Mucosa of stomach (tissue), 1 donor: ENCODE data around the gene BAHCC1.

ENCODE experiments used
- H3K27me3 ChIP-seq: one replicate; pipeline ENCODE4 v1.7.0; 2013; ENCODE audit warnings: mild to moderate bottlenecking, low read length; ENCODE audit not compliant: control insufficient read depth, insufficient read depth
- H3K36me3 ChIP-seq: one replicate; pipeline ENCODE4 v1.7.0; 2013; ENCODE audit warnings: low read length; ENCODE audit not compliant: control insufficient read depth, insufficient read depth
- H3K4me1 ChIP-seq: one replicate; pipeline ENCODE4 v1.7.0; 2013; ENCODE audit warnings: mild to moderate bottlenecking, low read length; ENCODE audit not compliant: control insufficient read depth, insufficient read depth
- H3K4me3 ChIP-seq: one replicate; pipeline ENCODE4 v1.7.0; 2013; ENCODE audit warnings: low read length
- H3K9ac ChIP-seq: one replicate; pipeline ENCODE4 v1.7.0; 2013; ENCODE audit warnings: mild to moderate bottlenecking, low read length, moderate library complexity
- H3K9me3 ChIP-seq: one replicate; pipeline ENCODE4 v1.7.0; 2013; ENCODE audit warnings: mild to moderate bottlenecking, low read length, moderate library complexity; ENCODE audit not compliant: control insufficient read depth
- donor health status: Pancreatic carcinoma.

Gene BAHCC1

DNA sequence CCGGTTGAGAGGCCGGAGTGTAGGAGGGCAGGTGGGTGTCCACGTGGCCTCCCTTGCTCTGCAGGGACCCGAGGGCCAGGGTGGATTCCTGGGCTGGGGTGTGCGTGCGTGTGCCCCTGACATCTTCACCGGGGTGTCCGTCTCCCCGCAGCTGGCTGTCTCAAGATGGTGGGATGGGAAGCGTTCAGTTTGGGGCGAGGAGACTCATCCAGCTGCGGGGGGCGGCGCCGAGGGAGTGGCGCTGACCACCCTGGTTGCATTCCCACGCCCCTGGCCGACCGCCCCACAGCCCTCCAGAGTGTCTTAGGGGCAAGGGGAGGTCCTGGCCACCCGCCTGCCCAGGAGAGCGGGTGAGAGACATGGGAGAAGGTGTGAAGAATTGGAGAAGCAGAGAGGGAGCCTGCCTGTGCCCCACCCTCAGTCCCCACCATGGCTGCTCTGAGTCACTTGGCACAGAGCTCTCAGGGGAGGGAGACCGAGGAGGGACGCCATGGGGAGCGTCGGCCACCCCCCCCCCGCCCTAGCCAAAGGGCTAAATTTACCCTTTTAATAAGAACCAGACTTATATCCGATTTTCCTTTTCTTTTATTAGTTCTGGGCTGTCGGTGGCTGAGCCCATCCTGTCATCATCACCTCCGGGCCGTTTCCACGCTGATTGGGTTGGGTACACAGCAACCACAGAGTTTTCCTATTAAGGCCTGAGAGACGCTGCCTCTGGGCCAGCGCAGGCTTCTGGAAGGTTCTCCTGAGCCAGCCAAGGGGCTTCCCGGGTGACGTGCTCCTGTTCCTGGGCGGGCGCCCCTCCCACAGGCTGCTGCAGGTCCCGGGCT is 22.0 kb downstream of the BAHCC1 start:
- Histone ChIP-seq H3K27me3 (no peaks in the 10 kb centered on the region), H3K9ac (no peak overlapping the region), H3K4me1 (peaks cover 57% of the 10 kb centered on the region), H3K36me3 (no peaks in the 10 kb centered on the region), H3K9me3 (no peaks in the 10 kb centered on the region), H3K4me3 (no peak overlapping the region)

DNA sequence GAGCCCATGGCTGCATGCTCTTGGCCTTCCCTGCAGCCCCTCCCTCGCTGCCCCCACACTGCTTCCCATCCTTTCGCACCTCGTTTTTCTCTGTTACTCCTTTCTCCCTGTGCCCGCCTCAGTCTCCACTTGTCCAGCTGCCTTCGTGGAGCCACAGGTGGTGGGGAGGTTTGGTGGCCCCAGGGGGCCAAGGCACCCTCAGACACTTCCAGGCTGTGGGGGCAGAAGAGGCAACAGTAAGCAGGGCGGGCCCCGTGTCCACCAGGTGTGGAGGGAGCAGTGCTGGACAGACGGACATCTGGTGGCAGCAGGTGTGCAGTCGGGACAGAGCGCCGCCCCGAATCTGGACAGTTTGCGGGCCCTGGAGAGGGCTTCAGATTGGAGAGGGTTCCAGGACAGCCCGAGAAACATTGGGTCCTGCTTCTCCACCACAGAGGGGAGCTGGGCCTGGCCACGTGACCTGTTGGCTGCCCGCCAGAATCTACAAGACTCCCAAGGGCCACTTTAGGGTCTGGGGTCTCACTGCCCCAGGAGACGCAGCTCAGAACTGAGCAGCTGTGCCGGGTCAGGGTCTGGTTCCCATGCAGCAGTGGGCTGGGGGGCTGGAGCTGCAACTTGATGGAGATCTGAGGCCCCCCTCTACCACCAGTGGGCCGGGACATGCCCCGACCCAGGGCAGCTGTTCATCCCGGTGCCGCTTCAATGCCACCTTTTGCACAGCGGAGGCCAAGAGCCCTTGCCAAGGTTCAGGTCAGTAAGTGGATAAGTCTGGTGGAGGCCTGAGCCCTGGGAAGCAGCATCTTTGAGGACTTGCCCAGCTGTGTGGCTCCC is 22.8 kb downstream of the BAHCC1 start:
- Histone ChIP-seq H3K4me1 (peaks cover 58% of the 10 kb centered on the region), H3K36me3 (no peaks in the 10 kb centered on the region), H3K4me3 (no peak overlapping the region), H3K27me3 (no peaks in the 10 kb centered on the region), H3K9me3 (no peaks in the 10 kb centered on the region), H3K9ac (no peak overlapping the region)

DNA sequence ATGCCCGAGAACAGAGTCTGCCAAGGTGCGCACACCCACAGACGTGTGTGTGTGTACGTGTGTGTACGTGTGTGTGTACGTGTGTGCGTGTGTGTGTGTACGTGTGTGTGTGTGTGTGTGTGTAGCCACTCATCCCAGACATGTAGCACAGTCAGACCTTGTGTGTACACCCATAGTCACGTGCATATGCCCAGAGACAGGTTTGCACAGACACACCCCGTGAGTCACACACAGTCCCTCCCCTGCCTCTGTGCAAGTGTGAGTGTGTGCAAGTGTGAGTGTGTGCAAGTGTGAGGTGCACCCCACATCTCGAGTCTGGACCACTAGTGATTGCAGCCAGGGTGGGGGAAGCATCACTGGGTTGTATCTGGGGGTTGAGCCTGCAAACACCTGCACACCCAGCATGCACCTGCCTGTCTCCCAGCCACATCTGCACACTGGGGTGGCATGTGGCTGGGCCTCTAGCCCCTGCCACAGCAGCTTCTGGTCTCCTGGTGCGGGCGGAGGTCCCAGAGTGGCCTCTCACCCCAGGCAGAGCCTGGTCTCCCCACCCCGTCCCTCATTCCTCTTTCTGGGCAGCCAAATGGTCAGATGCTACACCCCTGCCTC is 23.6 kb downstream of the BAHCC1 start:
- Histone ChIP-seq H3K9me3 (no peaks in the 10 kb centered on the region), H3K4me1 (peaks cover 64% of the 10 kb centered on the region), H3K4me3 (no peak overlapping the region), H3K36me3 (no peaks in the 10 kb centered on the region), H3K27me3 (no peaks in the 10 kb centered on the region), H3K9ac (peak overlapping the region; percentile 65)

DNA sequence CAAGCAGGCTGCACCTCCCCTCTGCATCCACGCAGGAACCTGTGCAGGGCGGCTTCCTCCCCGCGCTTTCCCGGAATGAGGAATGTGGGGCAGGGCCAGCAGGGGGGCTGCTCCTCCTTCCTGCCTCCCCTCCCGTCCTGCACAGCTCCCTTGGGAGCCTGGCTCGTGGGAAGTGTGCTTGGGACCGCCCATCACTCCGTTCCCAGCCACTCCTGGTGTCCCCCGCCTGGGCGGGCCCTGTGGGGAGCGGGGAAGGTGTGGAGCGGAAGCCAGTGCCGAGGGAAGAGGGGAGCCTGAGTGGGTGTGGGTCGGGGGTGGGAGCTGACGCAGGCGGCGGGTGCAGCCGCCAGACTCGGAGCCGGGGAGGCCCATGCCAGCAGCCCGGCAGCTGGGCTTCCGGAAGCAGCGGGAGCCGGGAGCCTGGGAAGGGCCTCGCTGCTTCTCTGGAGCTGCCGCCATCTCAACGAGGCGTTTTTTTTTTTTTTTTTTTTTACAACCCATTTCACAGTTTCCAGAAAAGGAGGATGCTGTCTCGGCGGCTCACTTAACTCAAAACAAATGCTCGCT is 24.1 kb downstream of the BAHCC1 start:
- no peaks in the 10 kb centered on the region for H3K36me3 ChIP-seq
- H3K4me1 ChIP-seq, result peaks cover 64% of the 10 kb centered on the region
- peak overlapping the region; percentile 65 for H3K9ac ChIP-seq
- H3K27me3 ChIP-seq, result no peaks in the 10 kb centered on the region
- H3K4me3 ChIP-seq, result no peak overlapping the region
- H3K9me3 ChIP-seq, result no peaks in the 10 kb centered on the region

DNA sequence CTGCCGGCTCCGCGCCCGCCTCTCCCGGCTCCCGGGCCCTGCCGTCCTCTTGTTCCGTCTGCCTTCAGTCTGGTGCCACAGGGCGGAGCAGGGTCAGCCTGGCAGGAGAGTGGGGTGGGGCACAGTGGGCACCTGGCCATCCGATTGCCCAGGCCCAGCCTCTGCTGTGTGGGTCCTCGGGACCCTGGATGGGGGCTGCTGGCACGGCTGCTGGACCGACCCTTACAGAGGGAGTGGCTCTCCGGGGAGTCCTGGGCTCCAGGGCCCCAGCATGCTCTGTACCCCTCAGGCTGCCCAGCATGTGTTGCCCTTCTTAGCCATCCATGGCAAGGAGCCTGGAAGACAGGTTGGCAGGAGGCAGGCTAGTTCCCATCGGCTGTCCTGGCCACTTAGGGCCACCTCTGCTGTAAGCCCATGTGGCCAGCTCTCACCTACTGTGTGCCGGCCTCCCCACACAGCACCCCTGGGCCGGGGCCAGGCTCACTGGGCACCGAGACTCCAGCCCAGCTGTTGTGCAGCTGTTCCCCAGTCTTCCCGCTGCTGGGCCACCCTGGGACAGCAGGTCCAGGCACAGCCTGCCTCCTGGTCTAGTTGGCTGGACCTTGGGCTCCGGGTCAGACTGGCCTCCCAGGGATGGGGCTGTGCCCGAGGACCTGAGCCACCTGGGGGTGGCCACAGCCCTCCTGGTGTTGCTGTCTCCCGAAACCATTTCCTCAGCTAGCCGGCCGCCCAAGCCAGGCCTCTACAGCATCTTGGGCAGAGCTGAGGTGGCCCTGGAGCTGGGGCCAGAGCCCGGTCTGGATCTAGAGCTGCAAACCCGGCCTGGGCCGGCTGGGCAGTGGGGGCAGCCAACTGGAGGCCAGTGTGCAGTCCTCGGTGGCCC is 24.9 kb downstream of the BAHCC1 start:
- H3K4me3 ChIP-seq, result no peak overlapping the region
- H3K36me3 ChIP-seq, result no peaks in the 10 kb centered on the region
- H3K9ac ChIP-seq, result peak overlapping the region; percentile 65
- no peaks in the 10 kb centered on the region for H3K27me3 ChIP-seq
- H3K4me1 ChIP-seq, result peaks cover 64% of the 10 kb centered on the region
- H3K9me3 ChIP-seq, result no peaks in the 10 kb centered on the region

DNA sequence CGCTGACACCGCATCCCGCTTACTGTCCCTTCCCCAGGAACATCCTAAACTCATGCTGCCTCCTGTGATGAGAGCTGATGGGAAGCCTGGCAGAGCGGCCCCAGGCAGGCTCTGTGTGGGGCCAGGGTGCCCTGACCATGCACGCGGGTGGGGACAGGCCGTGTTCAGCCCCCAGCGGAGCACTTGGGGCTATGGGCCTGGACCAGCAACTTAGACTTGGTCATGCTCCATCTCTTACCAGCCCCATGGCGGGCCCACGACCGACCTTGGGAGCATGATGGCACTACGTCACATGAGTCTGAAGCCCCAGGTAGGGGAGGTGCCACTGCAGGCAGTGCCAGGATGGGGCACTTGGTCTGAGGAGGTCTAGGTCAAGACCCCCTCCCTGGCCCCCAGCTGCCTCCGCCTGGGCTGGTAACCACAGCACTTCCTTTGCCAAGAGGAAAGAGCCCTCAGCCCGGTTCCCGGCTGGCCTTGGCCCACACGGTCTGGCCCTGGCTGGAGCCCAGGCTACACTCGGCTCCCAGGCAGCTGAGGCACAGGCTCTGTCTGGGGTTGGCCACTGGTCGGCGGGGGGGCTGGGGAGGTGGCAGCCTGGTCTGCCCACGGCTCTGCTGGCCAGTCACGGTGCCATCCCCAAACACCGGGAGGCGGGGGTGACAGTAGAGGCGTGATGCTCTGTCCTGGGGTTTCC is 25.7 kb downstream of the BAHCC1 start:
- no peaks in the 10 kb centered on the region for H3K36me3 ChIP-seq

DNA sequence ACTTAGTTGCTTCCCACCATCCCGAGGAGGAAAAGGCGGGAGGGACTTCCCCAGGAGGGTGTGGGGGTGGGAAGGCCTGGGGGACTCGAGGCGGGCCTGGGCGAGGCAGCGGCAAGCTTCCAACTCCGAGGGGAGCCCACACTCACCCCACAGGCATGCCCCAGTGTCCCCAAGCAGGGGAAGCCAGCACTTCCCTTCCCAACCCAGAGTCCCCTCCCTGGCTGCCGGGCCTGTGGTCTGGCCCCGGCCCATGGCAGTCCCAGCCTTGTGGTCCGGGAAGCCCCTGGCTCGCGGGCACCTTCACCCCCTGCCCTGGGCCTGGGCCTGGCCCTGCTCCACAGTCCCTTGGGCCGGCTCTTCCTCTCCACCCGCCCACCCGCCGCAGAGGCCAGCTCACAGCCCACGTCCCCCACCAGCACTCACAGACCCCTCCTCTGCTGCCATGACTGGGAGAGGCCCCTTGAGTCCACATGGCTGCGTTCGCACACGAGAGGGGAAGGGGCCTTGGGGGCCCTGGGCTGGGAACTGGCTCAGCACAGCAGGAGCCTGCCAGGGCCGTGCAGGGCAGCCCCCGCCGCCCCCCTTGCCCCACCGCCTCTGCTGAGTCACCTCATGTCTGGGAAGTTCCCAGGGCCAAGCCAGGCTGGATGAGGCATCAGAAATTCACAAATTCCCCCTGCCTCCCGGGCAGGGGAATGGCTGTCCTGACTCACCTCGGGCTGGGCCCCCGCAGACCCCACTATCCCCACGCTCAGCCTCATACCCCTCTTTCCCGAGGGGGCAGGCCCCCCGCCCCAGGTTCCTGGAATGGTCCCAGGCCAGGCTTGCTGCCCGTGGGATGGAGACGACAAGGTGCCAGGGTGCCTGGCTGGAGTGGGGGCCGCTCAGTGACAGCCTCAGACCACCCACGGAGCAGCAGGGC is 27.8 kb downstream of the BAHCC1 start:
- H3K4me1 ChIP-seq, result peaks cover 63% of the 10 kb centered on the region
- H3K27me3 ChIP-seq, result peaks cover 9% of the 10 kb centered on the region
- H3K36me3 ChIP-seq, result no peaks in the 10 kb centered on the region
- no peaks in the 10 kb centered on the region for H3K9me3 ChIP-seq
- peak overlapping the region; percentile 28 for H3K9ac ChIP-seq
- no peak overlapping the region for H3K4me3 ChIP-seq

More for the DNA sequence above, 25.7 kb downstream of the BAHCC1 start:
- H3K4me3 ChIP-seq, result no peak overlapping the region
- H3K4me1 ChIP-seq, result peaks cover 64% of the 10 kb centered on the region
- H3K9ac ChIP-seq, result peak overlapping the region; percentile 65
- H3K27me3 ChIP-seq, result no peaks in the 10 kb centered on the region
- no peaks in the 10 kb centered on the region for H3K9me3 ChIP-seq

DNA sequence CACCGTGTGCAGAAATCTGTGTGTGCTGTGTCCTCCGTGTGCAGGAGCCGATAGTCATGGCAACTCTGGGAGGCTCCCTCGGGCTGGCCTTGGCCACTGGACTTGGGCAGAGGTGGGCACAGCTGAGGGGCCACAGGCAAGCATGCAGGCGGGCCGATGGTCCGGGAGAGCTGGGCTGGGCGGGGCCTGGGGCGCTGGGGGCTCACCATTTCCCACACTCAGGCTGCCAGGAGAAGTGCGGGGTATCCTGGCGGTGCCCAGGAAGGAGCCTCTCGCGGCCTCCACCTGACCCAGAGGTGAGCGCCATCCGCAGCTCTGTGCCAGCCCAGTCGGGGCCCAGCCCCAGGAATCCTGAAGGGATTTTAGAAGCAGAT is 28.4 kb downstream of the BAHCC1 start:
- Histone ChIP-seq H3K36me3 (no peaks in the 10 kb centered on the region), H3K4me3 (no peak overlapping the region), H3K27me3 (peaks cover 13% of the 10 kb centered on the region), H3K9ac (peak overlapping the region; percentile 28), H3K9me3 (no peaks in the 10 kb centered on the region), H3K4me1 (peaks cover 63% of the 10 kb centered on the region)

DNA sequence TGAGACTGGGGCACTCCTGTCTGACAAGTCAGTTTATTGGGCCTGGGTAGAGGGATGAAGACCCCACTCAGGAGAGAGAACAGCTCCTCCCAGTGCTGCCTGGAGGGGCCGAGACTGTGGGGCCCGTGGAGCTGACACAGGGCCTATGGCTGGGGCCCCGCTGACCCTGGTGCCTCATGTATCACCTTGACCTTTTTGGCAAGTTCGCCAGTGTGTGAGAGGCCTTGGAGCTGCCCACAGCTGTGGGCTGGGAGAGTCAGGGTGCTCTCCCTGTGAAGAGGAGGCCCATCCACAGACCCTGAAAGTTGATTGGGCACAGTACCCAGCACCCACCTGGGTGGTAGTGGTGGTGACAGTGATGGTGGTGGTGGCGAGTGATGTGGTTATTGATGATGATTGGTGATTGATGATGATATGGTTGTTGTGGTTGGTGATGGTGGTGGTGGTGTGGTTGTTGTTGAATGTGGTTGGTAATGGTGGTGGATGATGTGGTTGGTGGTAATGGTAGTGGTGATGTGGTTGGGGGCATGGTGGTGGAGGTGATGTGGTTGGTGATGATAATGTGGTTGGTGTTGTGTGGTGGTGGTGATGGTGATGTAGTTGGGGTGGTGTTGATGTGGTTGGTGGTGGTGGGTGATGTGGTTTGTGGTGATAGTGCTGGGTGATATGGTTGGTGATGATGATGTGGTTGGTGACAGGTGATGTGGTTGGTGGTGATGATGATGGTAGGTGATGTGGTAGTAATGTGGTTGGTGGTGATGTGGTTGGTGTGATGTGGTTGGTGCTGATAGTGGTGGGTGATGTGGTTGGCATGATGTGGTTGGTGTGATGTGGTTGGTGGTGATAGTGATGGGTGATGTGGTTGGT is 29.1 kb downstream of the BAHCC1 start:
- no peaks in the 10 kb centered on the region for H3K36me3 ChIP-seq
- no peaks in the 10 kb centered on the region for H3K9me3 ChIP-seq
- H3K27me3 ChIP-seq, result peaks cover 18% of the 10 kb centered on the region
- no peak overlapping the region for H3K9ac ChIP-seq
- H3K4me1 ChIP-seq, result peaks cover 63% of the 10 kb centered on the region
- no peak overlapping the region for H3K4me3 ChIP-seq
